GM19438 (cell line): ENCODE measurements around the gene CYTIP.
"Not testable (repeated sequence)": the region's sequence is repeated elsewhere in the genome, so short reads cannot be mapped to it uniquely, and the experiment has no call there.

Experiments
- ATAC-seq: cut with Tn5 transposase; IDR thresholded peaks from one replicate; pipeline ENCODE4 v1.9.1; 2021; ENCODE audit warnings: low read depth; ENCODE audit not compliant: unreplicated experiment

CYTIP gene

GRCh38 chr2:157427003-157427921 lies 16.6 kb downstream of the CYTIP start:
- ATAC-seq = no peak

GRCh38 chr2:157426477-157426994 lies 17.4 kb downstream of the CYTIP start:
- ATAC-seq = no peak

- no peak for ATAC-seq
Measured at GRCh38 chr2:157424374-157424773, 19.5 kb downstream of the CYTIP start.

- no peak for ATAC-seq
Measured at GRCh38 chr2:157421964-157422363, 21.9 kb downstream of the CYTIP start.

GRCh38 chr2:157421331-157421944 lies 22.5 kb downstream of the CYTIP start:
- no peak for ATAC-seq

- no peak for ATAC-seq
Measured at GRCh38 chr2:157420771-157421323, 23.0 kb downstream of the CYTIP start.

- no peak for ATAC-seq
Measured at GRCh38 chr2:157419031-157419575, 24.8 kb downstream of the CYTIP start.

GRCh38 chr2:157418239-157418641 lies 25.6 kb downstream of the CYTIP start:
- no peak for ATAC-seq

GRCh38 chr2:157415591-157416101 lies 28.2 kb downstream of the CYTIP start:
- ATAC-seq = no peak

GRCh38 chr2:157414050-157414449 lies 29.8 kb downstream of the CYTIP start:
- ATAC-seq = peak; percentile 16

- peak; percentile 87 for ATAC-seq
Measured at GRCh38 chr2:157413326-157414035, 30.4 kb downstream of the CYTIP start.

- ATAC-seq = no peak
Measured at GRCh38 chr2:157411624-157412336, 32.1 kb downstream of the CYTIP start.

- not testable (repeated sequence) for ATAC-seq
Measured at GRCh38 chr2:157405398-157405797, 38.5 kb downstream of the CYTIP start.

GRCh38 chr2:157404363-157404762 lies 39.5 kb downstream of the CYTIP start:
- peak; percentile 98 for ATAC-seq

GRCh38 chr2:157402801-157403485 lies 40.9 kb downstream of the CYTIP start:
- ATAC-seq = not testable (repeated sequence)

GRCh38 chr2:157395811-157396210 lies 48.1 kb downstream of the CYTIP start:
- ATAC-seq = no peak

- no peak for ATAC-seq
Measured at GRCh38 chr2:157394928-157395327, 49.0 kb downstream of the CYTIP start.

- no peak for ATAC-seq
Measured at GRCh38 chr2:157393348-157393747, 50.5 kb downstream of the CYTIP start.

- no peak for ATAC-seq
Measured at GRCh38 chr2:157388827-157389226, 55.1 kb downstream of the CYTIP start.
